Sigmoid colon (tissue), 7 donors: Measurements from ENCODE around the gene IQCK. TPM values are rescaled to one million over a fixed set of nuclear protein-coding genes. Genes with fewer than 3 reads are reported as not detected.

Experiments used
- DNase-seq: peaks from one replicate; pipeline ENCODE4 v3.0.0-alpha.2; 2019
- H3K27ac ChIP-seq, 4 donors: fragments of 200-600 bp; sonication (generic); one replicate each; pipeline ENCODE4 v1.5.1; 2016 to 2019; ENCODE audit warnings: mild to moderate bottlenecking in 1 of 4
- H3K27me3 ChIP-seq, 3 donors: fragments of 200-600 bp; sonication (generic); one replicate each; pipeline ENCODE4 v1.5.1; 2019; ENCODE audit warnings: mild to moderate bottlenecking in 1 of 3
- H3K36me3 ChIP-seq, 4 donors: fragments of 200-600 bp; sonication (generic); one replicate each; pipeline ENCODE4 v1.5.1; 2016 to 2019
- H3K4me1 ChIP-seq, 4 donors: fragments of 200-600 bp; sonication (generic); one replicate each; pipeline ENCODE4 v1.5.1; 2017 to 2019
- H3K4me3 ChIP-seq, 4 donors: fragments of 200-600 bp; sonication (generic); one replicate each; pipeline ENCODE4 v1.5.1; 2017 to 2019; ENCODE audit warnings: mild to moderate bottlenecking in 2 of 4, moderate library complexity in 1 of 4
- H3K9me3 ChIP-seq, 4 donors: fragments of 200-600 bp in 3 of 4; sonication (generic) in 3 of 4; one replicate each; pipeline versions ENCODE4 v1.5.1 to v1.6.1; 2013 to 2019
- EP300 ChIP-seq, 4 donors: sonication (generic); formaldehyde crosslinking; IDR thresholded peaks; one replicate each; pipeline ENCODE4 v1.6.1; 2017; ENCODE audit warnings: antibody characterized with exemption in 4 of 4
- POLR2A ChIP-seq, 2 donors: fragments of 450-650 bp; IDR thresholded peaks; one replicate each; pipeline ENCODE4 v1.6.1; 2016; ENCODE audit warnings: antibody characterized with exemption in 2 of 2, mild to moderate bottlenecking in 2 of 2, moderate library complexity in 2 of 2
- POLR2AphosphoS5 ChIP-seq, 4 donors: sonication (generic); formaldehyde crosslinking; IDR thresholded peaks; one replicate each; pipeline ENCODE4 v1.6.1; 2017; ENCODE audit warnings: antibody characterized with exemption in 4 of 4
- WGBS, 2 donors: extraction: QIAGEN DNeasy Blood & Tissue Kit; methylation state at CpG; one replicate each; pipeline ENCODE4 v1.1.7; 2013; 5-methylcytosine and 5-hydroxymethylcytosine counted together
- intact Hi-C: fragments of 100-400 bp; cut with DNase I; formaldehyde crosslinking; loops from one replicate; pipeline ENCODE4 v1.15.1; 2023
- polyA plus RNA-seq, 3 donors: library from polyadenylated mRNA; stranded (reverse); fragments of 200-250 nt; gene quantifications; one replicate each; pipeline ENCODE4 v1.2.3, GENCODE V29; 2013
- total RNA-seq, 4 donors: library from RNA; depleted of rRNA; stranded (reverse); fragments of >200 nt; gene quantifications; one replicate each; pipeline ENCODE4 v1.1.0, GENCODE V29; 2016
- TF ChIP-seq, protein P1 (sequence below), 4 experiments: fragments of 450-650 bp in 3 of 4; fragments of 200-600 bp in 1 of 4; IDR thresholded peaks; one replicate each; pipeline ENCODE4 v1.5.1; 2016 to 2019; ENCODE audit warnings: antibody characterized with exemption in 4 of 4, mild to moderate bottlenecking in 3 of 4, moderate library complexity in 2 of 4
- donor health status: healthy with polysubstance abuse.
- donor health status: Bipolar disorder and iron deficiency.
- donor health status: healthy.

IQCK gene
- total and polyA plus RNA-seq, 7 donors = 5.1 to 16.6 (median 10.3) TPM

DNA sequence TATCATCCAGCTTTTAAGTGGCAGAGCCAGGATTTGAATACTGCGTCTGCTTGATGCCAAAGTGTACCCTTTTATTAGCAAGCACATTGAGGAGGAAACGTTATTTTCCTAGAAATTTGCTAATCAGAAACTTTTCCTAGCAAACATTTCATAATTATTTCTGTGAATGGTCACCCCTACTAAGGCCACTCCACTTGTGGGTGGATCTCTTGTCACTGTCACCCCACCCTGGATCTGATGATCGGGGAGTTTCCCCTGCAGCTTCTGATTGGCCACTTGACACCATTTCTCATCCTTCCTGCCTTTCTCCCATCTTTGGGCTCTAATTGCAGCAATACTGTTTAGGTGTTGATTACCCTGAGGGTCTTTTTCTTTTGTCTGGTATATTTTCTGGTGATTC lies 130.7 kb downstream of the IQCK start:
- Histone ChIP-seq H3K4me3 (no peak overlapping the region), H3K9me3 (no peaks in the 10 kb centered on the region), H3K36me3 (no peaks in the 10 kb centered on the region), H3K27ac (no peak overlapping the region), H3K4me1 (peaks cover 0 to 8% (median 5%) of the 10 kb centered on the region in 4 donors), H3K27me3 (no peaks in the 10 kb centered on the region)
- whole genome bisulfite sequencing, 2 donors = 92 to 96% methylated on average over 3 of the region's 3 CpGs
- DNase-seq = no peak
- no peak for TF ChIP-seq EP300 (IDR thresholded peaks at IDR 0.05)
- no peak for TF ChIP-seq POLR2AphosphoS5 (IDR thresholded peaks at IDR 0.05)
- TF ChIP-seq, protein P1, sequence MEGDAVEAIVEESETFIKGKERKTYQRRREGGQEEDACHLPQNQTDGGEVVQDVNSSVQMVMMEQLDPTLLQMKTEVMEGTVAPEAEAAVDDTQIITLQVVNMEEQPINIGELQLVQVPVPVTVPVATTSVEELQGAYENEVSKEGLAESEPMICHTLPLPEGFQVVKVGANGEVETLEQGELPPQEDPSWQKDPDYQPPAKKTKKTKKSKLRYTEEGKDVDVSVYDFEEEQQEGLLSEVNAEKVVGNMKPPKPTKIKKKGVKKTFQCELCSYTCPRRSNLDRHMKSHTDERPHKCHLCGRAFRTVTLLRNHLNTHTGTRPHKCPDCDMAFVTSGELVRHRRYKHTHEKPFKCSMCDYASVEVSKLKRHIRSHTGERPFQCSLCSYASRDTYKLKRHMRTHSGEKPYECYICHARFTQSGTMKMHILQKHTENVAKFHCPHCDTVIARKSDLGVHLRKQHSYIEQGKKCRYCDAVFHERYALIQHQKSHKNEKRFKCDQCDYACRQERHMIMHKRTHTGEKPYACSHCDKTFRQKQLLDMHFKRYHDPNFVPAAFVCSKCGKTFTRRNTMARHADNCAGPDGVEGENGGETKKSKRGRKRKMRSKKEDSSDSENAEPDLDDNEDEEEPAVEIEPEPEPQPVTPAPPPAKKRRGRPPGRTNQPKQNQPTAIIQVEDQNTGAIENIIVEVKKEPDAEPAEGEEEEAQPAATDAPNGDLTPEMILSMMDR (IDR thresholded peaks at IDR 0.05) = no peak
- TF ChIP-seq POLR2A (IDR thresholded peaks at IDR 0.05) = no peak
- intact Hi-C loops = no loop called here

DNA sequence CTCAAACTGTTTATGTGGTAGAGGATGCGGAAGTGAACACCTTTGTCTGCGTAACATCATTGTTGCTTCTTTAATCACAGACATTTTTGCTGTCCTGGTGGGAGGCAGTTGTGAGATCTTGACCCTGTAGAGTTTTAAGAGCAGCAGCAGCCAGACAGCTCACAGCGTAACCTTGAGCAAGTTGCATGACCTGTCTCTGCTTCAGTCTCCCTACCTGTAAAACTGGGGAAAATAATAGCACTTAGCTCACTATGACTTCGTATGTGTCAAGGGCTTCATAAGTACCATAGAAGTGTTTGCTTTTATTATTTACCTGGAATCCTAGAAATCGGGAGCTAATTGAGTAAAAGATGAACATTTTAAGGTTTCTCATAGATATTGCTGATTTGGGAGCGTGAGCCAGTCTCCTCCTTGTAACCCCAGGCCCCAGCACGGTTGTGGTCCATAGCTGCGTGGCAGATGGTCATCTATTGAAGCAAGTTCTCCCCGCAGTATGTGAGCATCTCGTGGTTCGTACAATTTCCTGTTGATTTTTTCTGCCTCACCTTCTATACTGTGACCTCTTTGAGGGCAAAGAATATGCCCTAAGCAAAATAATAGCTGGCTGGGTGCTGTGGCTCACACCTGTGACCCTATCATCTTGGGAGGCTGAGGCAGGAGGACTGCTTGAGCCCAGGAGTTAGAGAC lies 132.2 kb downstream of the IQCK start:
- Histone ChIP-seq H3K4me3 (no peak overlapping the region), H3K27me3 (no peaks in the 10 kb centered on the region), H3K9me3 (no peaks in the 10 kb centered on the region), H3K4me1 (peaks cover 0 to 5% (median 4%) of the 10 kb centered on the region in 4 donors), H3K36me3 (no peaks in the 10 kb centered on the region), H3K27ac (no peak overlapping the region)
- DNase-seq = peak; percentile 13
- intact Hi-C loops = no loop called here
- WGBS, 2 donors = 91 to 93% methylated on average over 11 of the region's 11 CpGs
- no peak for TF ChIP-seq POLR2AphosphoS5 (IDR thresholded peaks at IDR 0.05)
- TF ChIP-seq, protein P1 (IDR thresholded peaks at IDR 0.05) = no peak
- no peak for TF ChIP-seq POLR2A (IDR thresholded peaks at IDR 0.05)
- TF ChIP-seq EP300 (IDR thresholded peaks at IDR 0.05) = no peak

DNA sequence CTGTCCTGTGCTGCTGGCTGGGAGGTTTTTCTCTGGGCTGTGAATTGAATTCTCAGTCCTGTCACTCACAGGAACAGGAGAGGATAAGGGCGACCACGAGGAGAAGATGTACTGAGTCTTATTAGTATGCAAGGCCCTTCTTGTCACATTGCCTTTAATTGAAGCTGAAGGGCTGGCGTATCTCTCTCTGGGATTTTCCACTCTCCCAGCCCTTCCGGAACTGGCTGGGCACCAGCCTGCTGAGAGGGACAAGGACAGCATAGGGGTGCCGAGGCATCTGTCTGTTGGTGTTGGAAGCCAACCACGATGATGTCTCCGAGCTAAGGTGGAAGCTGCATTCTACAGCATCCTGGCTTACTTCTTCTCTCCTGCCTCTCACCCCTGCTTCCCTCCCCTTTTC lies 133.4 kb downstream of the IQCK start:
- peak; percentile 39 for DNase-seq
- no peaks in the 10 kb centered on the region for H3K4me1 ChIP-seq
- intact Hi-C loops = no loop called here
- no peaks in the 10 kb centered on the region for H3K36me3 ChIP-seq
- no peak overlapping the region for H3K27ac ChIP-seq
- WGBS, 2 donors = 90 to 93% methylated on average over 7 of the region's 7 CpGs
- H3K9me3 ChIP-seq = no peaks in the 10 kb centered on the region
- H3K4me3 ChIP-seq = no peak overlapping the region
- TF ChIP-seq, protein P1 (IDR thresholded peaks at IDR 0.05) = no peak
- TF ChIP-seq EP300 (IDR thresholded peaks at IDR 0.05) (no peak), POLR2AphosphoS5 (IDR thresholded peaks at IDR 0.05) (no peak), POLR2A (IDR thresholded peaks at IDR 0.05) (no peak)
- no peaks in the 10 kb centered on the region for H3K27me3 ChIP-seq

DNA sequence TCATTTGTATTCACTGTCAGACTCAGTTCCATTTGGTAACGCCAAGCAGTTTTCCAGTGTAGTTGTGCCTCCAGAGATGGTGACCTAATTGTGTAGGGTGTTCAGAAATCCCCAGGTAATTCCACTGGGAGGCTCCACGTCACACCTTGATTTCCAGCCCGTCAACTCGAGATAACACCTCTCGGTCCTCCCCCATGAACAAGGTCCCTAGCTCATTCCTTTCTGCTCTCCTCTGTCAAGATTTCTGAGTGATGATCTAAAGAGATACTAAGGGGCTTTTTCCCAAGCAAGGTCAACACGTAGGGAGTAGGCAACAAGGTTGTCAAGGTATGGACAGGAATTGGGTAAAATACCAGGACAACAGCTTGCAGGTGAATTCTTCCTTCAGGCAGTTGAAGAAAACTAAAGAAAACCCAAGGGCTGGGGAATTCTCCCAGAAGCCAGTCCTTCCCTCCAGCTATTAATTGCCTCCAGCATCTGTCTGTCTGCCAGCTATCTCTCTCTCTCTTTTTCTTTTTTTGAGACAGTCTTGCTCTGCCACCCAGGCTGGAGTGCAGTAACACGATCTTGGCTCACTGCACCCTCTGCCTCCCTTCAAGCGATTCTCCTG lies 135.2 kb downstream of the IQCK start:
- Histone ChIP-seq H3K4me3 (no peak overlapping the region), H3K36me3 (no peaks in the 10 kb centered on the region), H3K27ac (no peak overlapping the region), H3K9me3 (no peaks in the 10 kb centered on the region), H3K4me1 (no peaks in the 10 kb centered on the region), H3K27me3 (no peaks in the 10 kb centered on the region)
- intact Hi-C loops = no loop called here
- WGBS, 2 donors = 88 to 92% methylated on average over 8 of the region's 8 CpGs
- TF ChIP-seq POLR2A (IDR thresholded peaks at IDR 0.05) (no peak), EP300 (IDR thresholded peaks at IDR 0.05) (no peak), POLR2AphosphoS5 (IDR thresholded peaks at IDR 0.05) (no peak)
- TF ChIP-seq, protein P1 (IDR thresholded peaks at IDR 0.05) = no peak
- DNase-seq = no peak
